Activated CD8-positive, alpha-beta memory T cell treated with anti-CD3 and anti-CD28 coated beads, Interleukin-2, amount 10 ng/mL, durations not matched to agents 7 days and 5 days (primary cell): Measurements from ENCODE around the gene PLXNC1. TPM values are rescaled to one million over a fixed set of nuclear protein-coding genes. Genes with fewer than 3 reads are reported as not detected.
A peak's percentile ranks its signal among the peaks of the same experiment; 100 is the strongest.

ENCODE experiments used
- ATAC-seq: fragments of 150-1000 bp; cut with Tn5 transposase; one replicate; pipeline ENCODE4 v1.10.0; 2021; ENCODE audit warnings: moderate library complexity
- CTCF ChIA-PET: fragments of 350-600 bp; sonication (Branson Sonifier 250); formaldehyde crosslinking; loops from one replicate; lab custom pipeline; 2021; ENCODE audit warnings: antibody characterized with exemption; lab: Charles Lee
- DNase-seq: peaks from one replicate; pipeline ENCODE4 v3.0.0-alpha.2; 2020
- H3K27ac Mint-ChIP-seq: one replicate; pipeline ENCODE4 v1.8.0; 2021; ENCODE audit warnings: mild to moderate bottlenecking, mixed read lengths
- H3K27me3 Mint-ChIP-seq: one replicate; pipeline ENCODE4 v1.8.0; 2021; ENCODE audit warnings: mixed read lengths
- H3K36me3 Mint-ChIP-seq: one replicate; pipeline ENCODE4 v1.8.0; 2021; ENCODE audit warnings: mild to moderate bottlenecking, mixed read lengths
- H3K4me1 Mint-ChIP-seq: one replicate; pipeline ENCODE4 v1.8.0; 2021; ENCODE audit warnings: mixed read lengths
- H3K4me3 Mint-ChIP-seq: one replicate; pipeline ENCODE4 v1.8.0; 2021; ENCODE audit warnings: mild to moderate bottlenecking, moderate library complexity, mixed read lengths
- H3K9me3 Mint-ChIP-seq: one replicate; pipeline ENCODE4 v1.8.0; 2022; ENCODE audit warnings: low read depth, mixed read lengths
- total RNA-seq, 2 experiments: library from RNA; stranded (reverse); gene quantifications; one replicate each; pipeline ENCODE4 v1.2.3, GENCODE V29; 2021

PLXNC1 gene
- total RNA-seq, 2 experiments from 2014 or later = 10.4 to 13.1 TPM

GRCh38 chr12:94255006-94255405, 106.6 kb downstream of the PLXNC1 start:
- Mint-ChIP-seq H3K27me3 (no peaks in the 10 kb centered on the region), H3K4me3 (no peak overlapping the region), H3K9me3 (no peaks in the 10 kb centered on the region), H3K27ac (no peak overlapping the region), H3K4me1 (peaks cover 3% of the 10 kb centered on the region), H3K36me3 (peaks cover 36% of the 10 kb centered on the region)
- ATAC-seq (no peak), DNase-seq (no peak)
- CTCF ChIA-PET = interaction anchor here (1.4 kb wide), 1 partner anchor 11 kb away, joined by 3 read pairs; no protein-coding TSS in a partner anchor

GRCh38 chr12:94255428-94255827, 107.1 kb downstream of the PLXNC1 start:
- Mint-ChIP-seq H3K27ac (no peak overlapping the region), H3K36me3 (peaks cover 37% of the 10 kb centered on the region), H3K27me3 (no peaks in the 10 kb centered on the region), H3K4me3 (no peak overlapping the region), H3K9me3 (no peaks in the 10 kb centered on the region), H3K4me1 (peaks cover 3% of the 10 kb centered on the region)
- CTCF ChIA-PET = interaction anchor here (1.4 kb wide), 1 partner anchor 11 kb away, joined by 3 read pairs; no protein-coding TSS in a partner anchor
- DNase-seq = no peak
- ATAC-seq = no peak

GRCh38 chr12:94258593-94258992, 110.2 kb downstream of the PLXNC1 start:
- DNase-seq (no peak), ATAC-seq (no peak)
- H3K36me3 Mint-ChIP-seq = peaks cover 32% of the 10 kb centered on the region
- peaks cover 23% of the 10 kb centered on the region for H3K4me1 Mint-ChIP-seq
- H3K27me3 Mint-ChIP-seq = no peaks in the 10 kb centered on the region
- H3K27ac Mint-ChIP-seq = no peak overlapping the region
- CTCF ChIA-PET = no interaction called here
- no peak overlapping the region for H3K4me3 Mint-ChIP-seq
- no peaks in the 10 kb centered on the region for H3K9me3 Mint-ChIP-seq

GRCh38 chr12:94260017-94260416, 111.6 kb downstream of the PLXNC1 start:
- DNase-seq (no peak), ATAC-seq (no peak)
- peaks cover 23% of the 10 kb centered on the region for H3K4me1 Mint-ChIP-seq
- no peak overlapping the region for H3K4me3 Mint-ChIP-seq
- CTCF ChIA-PET = no interaction called here
- H3K27me3 Mint-ChIP-seq = no peaks in the 10 kb centered on the region
- no peaks in the 10 kb centered on the region for H3K9me3 Mint-ChIP-seq
- no peak overlapping the region for H3K27ac Mint-ChIP-seq
- peaks cover 30% of the 10 kb centered on the region for H3K36me3 Mint-ChIP-seq

- H3K9me3 Mint-ChIP-seq = no peaks in the 10 kb centered on the region
- CTCF ChIA-PET = no interaction called here
- H3K36me3 Mint-ChIP-seq = peaks cover 29% of the 10 kb centered on the region
- no peaks in the 10 kb centered on the region for H3K27me3 Mint-ChIP-seq
- DNase-seq = no peak
- no peak overlapping the region for H3K4me3 Mint-ChIP-seq
- no peak for ATAC-seq
- H3K4me1 Mint-ChIP-seq = peaks cover 23% of the 10 kb centered on the region
- H3K27ac Mint-ChIP-seq = no peak overlapping the region
Observed at GRCh38 chr12:94260717-94261116, 112.3 kb downstream of the PLXNC1 start.

- ATAC-seq (no peak), DNase-seq (no peak)
- Mint-ChIP-seq H3K4me3 (no peak overlapping the region), H3K36me3 (peaks cover 29% of the 10 kb centered on the region), H3K4me1 (peaks cover 23% of the 10 kb centered on the region), H3K9me3 (no peaks in the 10 kb centered on the region), H3K27me3 (no peaks in the 10 kb centered on the region), H3K27ac (no peak overlapping the region)
- CTCF ChIA-PET = no interaction called here
Observed at GRCh38 chr12:94261119-94261518, 112.7 kb downstream of the PLXNC1 start.

GRCh38 chr12:94261786-94262185, 113.4 kb downstream of the PLXNC1 start:
- peak overlapping the region; percentile 84 for H3K4me3 Mint-ChIP-seq
- H3K9me3 Mint-ChIP-seq = no peaks in the 10 kb centered on the region
- H3K4me1 Mint-ChIP-seq = peaks cover 23% of the 10 kb centered on the region
- peaks cover 25% of the 10 kb centered on the region for H3K36me3 Mint-ChIP-seq
- H3K27me3 Mint-ChIP-seq = no peaks in the 10 kb centered on the region
- ATAC-seq = no peak
- no peak for DNase-seq
- H3K27ac Mint-ChIP-seq = peak overlapping the region; percentile 84
- CTCF ChIA-PET = interaction anchor here (1.4 to 1.5 kb wide), 3 partner anchors 11 to 160 kb away, joined by 4 to 5 read pairs (median 4); no protein-coding TSS in a partner anchor

- Mint-ChIP-seq H3K36me3 (peaks cover 26% of the 10 kb centered on the region), H3K27me3 (no peaks in the 10 kb centered on the region), H3K4me3 (peak overlapping the region; percentile 84), H3K9me3 (no peaks in the 10 kb centered on the region), H3K27ac (peak overlapping the region; percentile 84), H3K4me1 (peaks cover 25% of the 10 kb centered on the region)
- DNase-seq = peak; percentile 80
- CTCF ChIA-PET = interaction anchor here (1.2 to 1.5 kb wide), 4 partner anchors 11 to 160 kb away, joined by 4 to 5 read pairs (median 4); no protein-coding TSS in a partner anchor
- peak; percentile 86 for ATAC-seq
Observed at GRCh38 chr12:94262228-94263010, 114.0 kb downstream of the PLXNC1 start.

- Mint-ChIP-seq H3K9me3 (no peaks in the 10 kb centered on the region), H3K4me1 (peaks cover 26% of the 10 kb centered on the region), H3K4me3 (peak overlapping the region; percentile 84), H3K27me3 (no peaks in the 10 kb centered on the region), H3K27ac (peak overlapping the region; percentile 84), H3K36me3 (peaks cover 26% of the 10 kb centered on the region)
- CTCF ChIA-PET = interaction anchor here (1.2 to 1.5 kb wide), 4 partner anchors 12 to 161 kb away, joined by 4 to 5 read pairs (median 4); no protein-coding TSS in a partner anchor
- ATAC-seq (peak; percentile 65), DNase-seq (peak; percentile 71)
Observed at GRCh38 chr12:94263011-94263811, 114.8 kb downstream of the PLXNC1 start.

- CTCF ChIA-PET = no interaction called here
- Mint-ChIP-seq H3K4me3 (no peak overlapping the region), H3K4me1 (peaks cover 30% of the 10 kb centered on the region), H3K36me3 (peaks cover 30% of the 10 kb centered on the region), H3K9me3 (no peaks in the 10 kb centered on the region), H3K27ac (no peak overlapping the region), H3K27me3 (no peaks in the 10 kb centered on the region)
- ATAC-seq (no peak), DNase-seq (no peak)
Observed at GRCh38 chr12:94263905-94264561, 115.7 kb downstream of the PLXNC1 start.

GRCh38 chr12:94264736-94265485, 116.5 kb downstream of the PLXNC1 start:
- Mint-ChIP-seq H3K27ac (no peak overlapping the region), H3K4me1 (peaks cover 37% of the 10 kb centered on the region), H3K27me3 (no peaks in the 10 kb centered on the region), H3K36me3 (peaks cover 30% of the 10 kb centered on the region), H3K9me3 (no peaks in the 10 kb centered on the region), H3K4me3 (no peak overlapping the region)
- ATAC-seq (no peak), DNase-seq (no peak)
- CTCF ChIA-PET = interaction anchor here (0.9 kb wide), 1 partner anchor 56 kb away, joined by 3 read pairs; no protein-coding TSS in a partner anchor

- Mint-ChIP-seq H3K36me3 (peaks cover 28% of the 10 kb centered on the region), H3K4me1 (peaks cover 42% of the 10 kb centered on the region), H3K27me3 (no peaks in the 10 kb centered on the region), H3K9me3 (no peaks in the 10 kb centered on the region), H3K27ac (no peak overlapping the region), H3K4me3 (no peak overlapping the region)
- DNase-seq (no peak), ATAC-seq (no peak)
- CTCF ChIA-PET = interaction anchor here (0.9 kb wide), 2 partner anchors 10 to 57 kb away, joined by 3 read pairs; no protein-coding TSS in a partner anchor
Observed at GRCh38 chr12:94265539-94265938, 117.2 kb downstream of the PLXNC1 start.
